ENCODE measurements around the gene DSP.

DSP gene

DNA sequence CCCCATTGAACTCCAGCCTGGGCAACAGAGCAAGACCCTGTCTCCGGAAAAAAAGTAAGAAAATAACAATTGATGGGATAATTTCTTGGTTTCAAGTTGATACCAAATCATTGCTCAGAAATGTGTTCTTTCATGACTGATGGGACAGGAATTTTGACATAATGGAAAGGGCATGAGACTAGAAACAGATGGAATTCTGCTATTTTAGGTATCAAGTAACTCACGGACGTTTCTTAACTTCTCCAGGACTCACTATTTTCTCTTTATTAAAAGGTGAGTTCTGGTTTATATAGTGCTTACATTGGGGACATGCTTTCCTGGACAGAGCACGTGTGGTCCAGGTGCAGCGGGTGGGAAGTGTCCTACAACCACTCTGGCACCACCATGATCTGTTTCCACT lies 6.0 kb upstream of the DSP start:
- no peak for DNase-seq

DNA sequence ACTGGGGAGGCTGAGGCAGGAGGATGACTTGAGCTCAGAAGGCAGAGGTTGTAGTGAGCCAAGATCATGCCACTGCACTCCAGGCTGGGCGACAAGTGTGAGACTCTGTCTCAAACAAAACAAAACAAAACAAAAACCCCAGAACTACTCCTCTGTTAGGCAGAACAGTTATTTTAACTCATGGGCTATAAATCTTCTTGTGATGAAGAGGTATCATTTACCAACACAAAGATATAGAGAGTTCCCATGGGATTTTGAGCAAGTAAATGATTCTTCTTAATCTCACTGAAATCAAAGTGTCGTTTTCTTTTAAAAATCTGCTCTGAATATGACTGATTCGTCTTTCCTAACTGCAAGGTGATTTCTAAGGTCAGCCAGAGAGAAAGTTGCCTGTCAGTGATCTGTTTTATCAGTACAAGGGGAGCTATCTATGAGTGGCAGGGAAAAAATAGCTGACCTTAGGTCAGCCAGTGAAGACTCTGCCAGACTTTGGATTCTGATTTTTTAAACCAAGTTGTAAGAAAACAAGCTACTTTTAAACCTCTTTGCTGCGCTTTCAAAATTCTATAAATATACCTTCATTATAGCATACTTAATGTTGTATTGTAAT lies 3.8 kb upstream of the DSP start:
- no peak for DNase-seq

DNA sequence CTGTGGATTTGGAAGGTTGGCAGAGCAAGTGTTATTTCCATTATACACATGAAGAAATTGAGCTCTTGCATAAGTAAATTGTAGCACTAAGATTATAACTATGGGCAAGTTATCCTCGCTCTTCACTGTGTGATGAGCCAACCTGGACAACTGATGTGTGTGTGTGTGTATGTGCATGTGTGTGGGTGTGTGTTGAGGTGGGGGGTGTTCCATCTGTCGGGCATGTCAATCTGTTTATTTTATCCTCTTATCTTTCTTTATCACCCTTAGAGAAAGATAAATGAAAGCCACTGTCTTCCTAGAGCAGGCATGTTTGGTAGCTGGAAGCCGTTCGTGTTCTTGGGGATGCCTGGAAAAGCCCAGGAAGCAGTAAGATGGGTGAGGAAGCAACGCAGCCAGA lies 3.0 kb upstream of the DSP start:
- no peak for DNase-seq

DNA sequence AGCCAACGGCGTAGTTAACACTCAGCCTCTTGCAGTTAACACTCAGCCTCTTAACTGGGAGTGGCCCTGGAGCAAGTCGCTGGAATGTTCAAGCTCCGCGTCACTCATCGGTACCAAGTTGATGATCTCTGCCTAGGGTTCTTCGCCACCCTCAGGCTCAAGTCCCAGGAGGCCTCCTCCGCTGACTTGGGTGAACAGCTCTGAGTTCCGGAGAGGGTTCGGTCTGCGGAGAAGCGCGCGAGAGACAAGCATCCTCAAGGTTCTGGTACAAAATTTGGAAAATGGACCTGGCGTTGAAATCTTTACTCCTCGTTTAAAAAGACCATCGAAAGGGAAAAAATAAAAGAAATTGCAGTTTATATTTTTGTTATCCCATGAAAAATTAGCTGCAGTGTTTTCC lies 876 bp upstream of the DSP start:
- no peak for DNase-seq

DNA sequence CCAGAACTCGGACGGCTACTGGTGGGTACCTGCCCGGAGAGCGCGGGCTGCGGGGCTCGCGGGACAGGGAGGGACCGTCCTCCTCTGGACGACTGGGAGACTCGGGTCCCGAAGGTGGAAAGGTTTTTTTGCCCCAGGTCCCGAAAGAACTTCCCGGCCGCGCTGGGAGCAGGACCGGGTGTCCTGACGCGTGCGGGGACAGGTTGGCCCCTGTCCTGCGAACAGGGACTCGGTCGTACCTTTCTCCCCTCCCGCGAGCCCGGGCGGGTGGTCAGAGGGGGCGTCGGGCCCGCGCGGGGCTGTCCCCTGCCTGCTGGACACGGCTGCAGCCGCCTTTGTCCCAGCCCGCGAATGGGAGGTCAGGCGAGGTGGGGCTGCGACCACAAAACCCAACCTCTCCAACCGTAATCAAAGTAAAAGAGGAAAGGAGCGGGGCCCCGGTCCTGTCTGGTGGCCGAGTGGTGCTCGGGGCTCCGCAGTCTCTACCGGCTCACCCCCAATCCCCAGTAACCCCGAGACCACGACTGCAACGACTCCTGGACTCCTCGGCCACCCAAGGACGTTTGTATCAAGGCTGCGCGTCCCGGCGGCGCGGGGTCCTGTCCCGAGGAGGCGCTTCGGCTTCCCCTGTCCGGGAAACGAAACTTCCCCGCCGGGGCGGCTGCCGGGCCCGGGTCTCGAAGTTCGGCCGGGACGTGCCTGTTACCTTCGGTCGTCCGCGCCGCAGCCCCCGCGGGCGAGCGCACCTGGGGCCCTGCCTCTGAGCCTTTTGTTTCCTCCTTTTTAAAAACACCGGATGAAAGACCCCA lies 798 bp downstream of the DSP start:
- peak; percentile 48 for DNase-seq

DNA sequence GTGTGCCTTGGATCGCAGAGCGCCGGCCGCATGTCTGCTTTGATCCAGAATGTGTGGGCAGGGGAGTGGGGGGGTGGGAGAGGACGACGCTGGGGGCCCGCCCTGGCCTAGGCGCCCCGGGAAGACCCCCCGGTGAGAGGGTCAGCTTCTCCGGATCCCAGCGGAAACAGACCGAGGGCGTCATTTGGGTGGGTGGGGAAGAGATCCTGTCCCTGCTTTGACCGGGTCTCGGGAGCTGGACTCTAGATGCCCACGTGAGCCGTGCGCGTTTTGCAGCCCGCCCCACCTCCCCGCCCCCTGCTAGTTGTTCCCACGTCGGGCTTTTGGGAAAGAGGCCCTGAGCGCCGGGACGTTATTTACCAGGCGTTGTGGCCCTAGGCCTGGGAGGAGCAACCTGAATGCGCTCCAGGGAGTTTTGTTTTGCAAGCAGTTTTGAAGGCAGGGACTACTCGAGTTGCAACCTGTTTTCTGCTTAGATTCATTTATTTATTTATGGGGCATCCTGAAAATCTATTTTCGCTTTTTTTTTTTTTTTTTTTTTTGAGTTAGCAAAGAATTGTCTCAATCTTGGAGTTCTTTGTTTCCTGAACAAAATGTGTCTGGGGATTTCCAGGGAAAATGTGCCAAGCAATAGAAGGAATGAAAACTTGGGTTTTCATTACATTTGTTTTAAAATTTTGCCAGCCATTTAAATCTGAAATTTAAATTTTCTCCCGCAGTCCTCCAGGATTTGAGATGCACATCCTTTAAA lies 1.6 kb downstream of the DSP start:
- DNase-seq: peak; percentile 68

DNA sequence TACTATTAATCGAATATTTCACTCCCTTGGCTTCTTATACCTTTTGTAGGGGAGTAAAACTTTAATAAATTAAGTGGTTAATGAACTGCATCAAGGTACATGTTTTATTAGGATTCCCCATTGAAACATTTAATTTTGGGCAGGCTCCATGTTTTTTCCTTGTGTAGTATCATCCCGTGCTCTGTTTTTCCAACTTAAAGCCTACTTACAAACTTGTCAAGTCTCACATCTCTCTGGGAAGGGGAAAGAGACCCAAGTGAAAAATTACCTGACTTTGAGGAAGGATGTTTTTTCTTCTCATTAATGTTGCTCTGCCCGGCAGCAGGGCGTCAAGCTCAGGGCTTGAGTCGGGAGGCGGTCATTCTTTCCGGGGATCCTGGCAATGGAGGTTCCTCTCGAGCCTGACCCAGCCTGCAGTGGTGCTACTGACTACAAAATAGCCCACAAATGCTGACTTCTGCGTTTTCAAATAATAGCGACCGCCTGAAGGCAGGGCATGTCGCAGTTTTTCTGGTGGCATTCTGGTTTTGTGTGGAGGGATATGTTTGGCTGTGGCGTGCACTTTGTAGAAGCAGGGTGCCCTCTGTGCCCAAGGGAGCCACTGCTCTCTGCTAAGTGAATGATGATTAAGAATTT lies 2.4 kb downstream of the DSP start:
- DNase-seq: no peak

DNA sequence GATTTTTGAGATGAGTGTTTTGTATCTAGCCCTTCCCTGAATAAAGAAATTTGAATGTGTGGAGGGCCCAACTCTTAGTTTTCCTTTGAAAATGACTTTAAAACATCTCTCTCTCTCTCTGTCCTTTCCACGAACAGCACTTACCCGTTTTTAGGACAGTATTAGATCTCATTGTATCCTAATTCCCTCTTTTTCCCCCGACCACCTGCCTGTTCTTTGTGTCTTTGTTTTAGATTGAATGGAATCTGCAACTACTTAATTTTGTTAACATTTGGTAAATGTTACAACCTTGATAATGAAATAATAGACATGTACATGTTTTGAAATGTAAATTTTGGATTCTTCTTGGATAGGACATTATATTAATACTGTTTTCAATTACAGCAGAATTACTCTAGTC lies 3.1 kb downstream of the DSP start:
- DNase-seq: no peak

DNA sequence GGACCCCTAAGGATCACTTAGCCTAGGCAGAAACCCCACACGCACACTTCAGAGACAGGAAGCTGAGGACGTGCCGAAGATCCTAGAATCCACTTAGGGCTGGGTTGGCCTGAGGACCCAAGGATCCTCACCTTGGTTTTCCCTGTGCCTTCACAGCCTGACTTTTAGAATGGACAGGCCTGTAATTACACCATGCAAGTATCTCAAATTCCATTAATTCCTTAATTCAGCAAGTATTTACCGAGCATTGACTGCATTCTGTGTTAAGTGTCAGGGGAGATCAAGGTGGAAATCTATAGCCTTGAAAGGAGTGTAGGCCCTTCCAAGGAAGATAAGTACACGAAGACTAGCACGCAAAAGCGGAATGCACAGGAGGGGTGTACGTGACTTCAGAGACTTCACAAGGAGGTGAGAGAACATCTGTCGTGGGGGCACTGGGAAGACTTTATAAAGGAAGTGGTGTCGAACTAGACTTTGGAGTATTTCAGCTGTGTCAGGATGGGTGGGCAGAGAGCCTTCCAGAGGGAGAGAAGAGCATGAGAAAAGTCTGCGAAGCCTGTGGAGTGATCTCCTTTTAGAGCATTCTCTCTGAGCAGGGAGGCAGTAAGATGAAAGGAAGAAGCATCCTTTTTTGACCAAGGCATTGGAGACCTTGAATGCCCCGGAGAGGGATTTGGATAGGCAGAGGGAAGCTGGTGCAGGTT lies 4.0 kb downstream of the DSP start:
- DNase-seq: no peak

DNA sequence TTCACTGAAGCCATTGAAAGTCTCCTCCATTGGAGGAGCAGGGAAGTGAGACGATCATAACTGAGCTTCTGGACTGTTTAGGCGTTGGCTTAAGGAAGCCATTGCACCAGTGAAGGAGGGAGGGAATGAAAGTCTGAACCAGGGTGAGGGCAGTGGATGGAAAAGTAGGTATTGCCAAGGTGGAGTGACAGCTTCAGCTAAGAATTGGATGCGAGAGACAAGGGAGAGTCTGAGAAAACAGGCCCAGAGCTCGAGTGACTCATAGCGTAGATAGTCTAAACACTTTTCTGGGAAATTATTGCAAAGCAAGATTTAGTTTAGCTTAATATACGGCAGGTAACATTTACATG lies 4.5 kb downstream of the DSP start:
- no peak for DNase-seq

DNA sequence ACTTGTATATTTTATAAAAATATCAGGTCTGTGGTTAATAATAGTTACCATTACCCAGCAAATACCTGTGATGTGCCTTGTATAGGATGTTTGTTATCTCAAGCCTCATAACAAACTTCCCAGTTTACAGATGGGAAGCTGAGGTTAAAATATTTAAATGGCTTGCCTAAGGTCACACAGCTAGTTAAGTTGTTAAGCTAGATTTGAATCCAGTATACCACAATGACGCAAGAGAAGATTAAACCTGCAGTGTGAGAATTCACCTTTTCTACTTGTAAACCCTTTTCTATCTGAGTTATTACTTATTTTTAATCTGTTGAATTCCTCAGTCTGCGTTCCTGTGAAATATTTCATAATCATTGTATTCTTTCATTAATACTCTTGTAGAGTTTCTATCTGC lies 4.9 kb downstream of the DSP start:
- no peak for DNase-seq

DNA sequence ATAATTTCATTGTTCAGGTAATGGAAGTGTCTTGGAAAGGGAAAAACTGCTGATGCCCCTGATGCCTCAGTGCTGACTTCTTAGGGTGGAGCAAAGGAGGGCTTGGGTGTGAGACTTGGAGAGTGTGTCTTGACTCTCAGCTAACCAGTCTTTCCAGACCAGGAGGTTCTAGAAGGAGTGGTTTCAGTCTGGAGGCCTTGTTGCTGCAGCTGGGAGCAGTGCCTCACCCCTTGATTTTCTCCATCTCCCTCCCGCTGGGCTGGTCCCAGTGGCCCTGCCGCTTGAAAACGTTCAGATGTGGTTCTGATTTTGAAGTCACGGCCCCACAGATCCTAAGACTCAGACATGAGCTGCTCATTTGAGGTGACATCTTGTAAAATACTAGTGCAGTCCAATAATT lies 5.4 kb downstream of the DSP start:
- no peak for DNase-seq

DNA sequence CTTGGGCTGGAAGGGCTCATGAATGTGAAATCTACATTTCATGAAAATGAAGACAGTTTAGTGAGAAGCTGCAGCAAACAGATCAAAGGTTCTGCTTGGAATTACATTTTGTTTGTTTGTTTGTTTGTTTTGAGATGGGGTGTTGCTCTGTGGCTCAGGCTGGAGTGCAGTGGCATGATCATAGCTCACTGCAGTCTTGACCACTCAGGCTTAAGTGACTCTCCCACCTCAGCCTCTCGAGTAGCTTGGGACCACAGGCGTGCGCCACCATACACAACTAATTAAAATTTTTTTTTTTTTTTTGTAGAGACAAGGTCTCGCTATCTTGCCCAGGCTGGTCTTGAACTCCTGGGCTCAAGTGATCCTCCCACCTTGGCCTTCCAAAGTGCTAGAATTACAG lies 5.8 kb downstream of the DSP start:
- DNase-seq: no peak

DNA sequence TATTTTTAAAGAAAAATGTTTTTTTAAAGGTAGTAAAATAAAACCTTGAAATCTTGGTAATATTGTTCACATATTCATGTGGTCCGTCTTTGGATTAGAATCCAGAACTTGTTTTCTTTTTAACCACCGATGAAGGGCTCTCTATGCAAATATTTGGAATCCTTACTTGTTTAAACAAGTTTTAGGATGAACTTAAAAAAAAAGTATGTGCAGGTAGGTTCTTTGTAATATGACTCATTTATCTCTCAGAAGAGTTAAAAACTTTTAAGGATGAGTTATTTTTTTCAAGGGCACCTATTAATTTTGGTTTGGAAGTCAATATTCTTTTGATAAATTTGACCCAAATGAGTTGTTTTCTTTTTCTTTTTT lies 8.9 kb downstream of the DSP start:
- DNase-seq: no peak

DNA sequence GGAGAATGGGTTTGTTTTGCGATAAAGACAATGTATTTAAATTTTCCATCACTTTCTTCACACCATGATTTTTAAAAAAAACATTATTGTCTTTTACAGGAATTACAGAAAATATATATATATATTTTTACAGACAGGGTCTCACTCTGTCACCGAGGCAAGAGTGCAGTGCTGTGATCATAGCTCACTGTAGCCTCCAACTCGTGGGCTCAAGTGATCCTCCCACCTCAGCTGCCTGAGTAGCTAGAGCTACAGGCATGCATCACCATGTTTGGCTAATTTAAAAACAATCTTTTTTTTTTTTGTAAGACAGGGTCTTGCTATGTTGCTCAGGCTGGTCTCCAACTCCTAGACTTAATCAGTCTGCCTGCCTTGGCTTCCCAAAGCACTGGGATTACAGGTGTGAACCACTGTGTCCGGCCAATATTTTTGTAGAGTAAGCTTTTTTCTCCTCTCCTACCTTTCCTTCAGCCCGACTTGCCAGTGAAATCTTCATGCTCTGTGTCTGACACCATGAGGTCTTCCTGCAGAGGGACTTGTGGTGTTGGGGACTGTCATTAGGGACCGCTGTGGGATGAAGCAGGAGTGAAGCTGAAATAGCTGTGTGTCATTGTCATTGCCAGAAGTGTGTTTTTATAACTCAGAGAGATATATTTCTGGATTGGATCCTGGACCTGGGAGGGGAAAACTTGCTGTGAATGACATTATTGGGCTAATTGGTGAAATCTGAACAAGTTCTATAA lies 13.2 kb downstream of the DSP start:
- no peak for DNase-seq

DNA sequence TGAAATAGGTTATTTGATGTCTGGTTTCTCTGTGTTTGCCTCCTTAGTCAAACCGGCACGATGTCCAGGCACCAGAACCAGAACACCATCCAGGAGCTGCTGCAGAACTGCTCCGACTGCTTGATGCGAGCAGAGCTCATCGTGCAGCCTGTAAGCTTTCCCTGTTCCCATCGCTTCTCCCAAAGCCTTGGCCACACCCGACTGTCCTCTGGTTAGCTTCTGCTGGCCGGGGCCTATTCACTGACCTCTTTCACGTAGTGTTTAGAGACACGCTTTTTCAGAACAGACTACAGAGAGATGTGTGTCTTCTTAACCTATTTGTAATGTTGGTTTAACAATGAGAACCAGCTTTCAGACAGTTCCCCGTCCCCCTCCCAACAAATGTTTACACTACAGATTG lies 14.2 kb downstream of the DSP start:
- no peak for DNase-seq

DNA sequence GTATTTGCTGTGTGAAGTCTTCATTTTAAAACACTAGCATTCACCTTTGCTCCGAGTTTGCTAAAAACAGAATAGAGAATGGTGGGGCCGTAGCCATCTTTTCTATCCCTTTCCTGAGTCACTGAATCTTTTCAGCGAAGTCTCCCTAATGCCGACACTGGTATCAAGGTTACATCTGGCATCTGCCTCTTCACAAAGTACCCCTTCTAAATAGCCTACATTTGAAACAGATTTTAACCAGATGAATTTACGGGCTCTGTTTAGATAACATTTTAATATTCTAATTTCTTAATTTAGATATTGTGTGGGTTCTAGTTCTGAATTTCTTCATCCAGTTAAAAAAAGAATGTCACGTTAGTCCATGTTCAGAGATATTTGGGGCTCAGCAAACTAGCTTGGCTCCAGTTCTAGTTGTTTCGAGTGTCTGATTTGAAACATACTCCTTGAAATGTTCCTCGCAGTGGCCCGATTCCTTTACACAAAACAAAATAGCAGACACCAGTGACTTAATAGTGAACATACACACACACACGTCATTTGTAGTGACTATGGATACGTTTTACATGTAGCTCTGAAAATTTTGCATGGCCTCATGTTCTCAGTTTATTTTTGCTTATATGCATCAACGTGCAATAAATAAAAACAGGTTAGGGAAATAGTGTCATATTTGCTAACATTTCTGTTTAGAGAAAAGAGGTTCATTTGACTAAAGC lies 15.1 kb downstream of the DSP start:
- DNase-seq: no peak

DNA sequence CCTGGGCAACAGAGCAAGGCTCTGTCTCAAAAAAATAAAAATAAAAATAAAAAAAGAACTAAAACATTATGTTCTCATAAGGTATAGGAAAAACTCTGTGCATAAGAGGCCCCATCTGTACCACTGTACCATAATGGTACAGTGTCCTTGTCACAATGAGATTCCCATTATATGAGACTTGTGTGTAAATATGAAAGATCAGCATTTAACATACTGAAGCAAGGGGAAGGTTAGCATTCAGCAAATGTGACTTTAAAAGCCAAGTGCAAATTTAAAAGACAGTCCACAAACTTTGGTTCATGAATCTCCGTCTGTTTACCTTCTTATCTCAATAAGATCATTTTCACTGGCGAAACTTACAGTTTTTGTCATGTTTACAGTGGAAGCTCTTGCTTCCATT lies 16.2 kb downstream of the DSP start:
- no peak for DNase-seq

DNA sequence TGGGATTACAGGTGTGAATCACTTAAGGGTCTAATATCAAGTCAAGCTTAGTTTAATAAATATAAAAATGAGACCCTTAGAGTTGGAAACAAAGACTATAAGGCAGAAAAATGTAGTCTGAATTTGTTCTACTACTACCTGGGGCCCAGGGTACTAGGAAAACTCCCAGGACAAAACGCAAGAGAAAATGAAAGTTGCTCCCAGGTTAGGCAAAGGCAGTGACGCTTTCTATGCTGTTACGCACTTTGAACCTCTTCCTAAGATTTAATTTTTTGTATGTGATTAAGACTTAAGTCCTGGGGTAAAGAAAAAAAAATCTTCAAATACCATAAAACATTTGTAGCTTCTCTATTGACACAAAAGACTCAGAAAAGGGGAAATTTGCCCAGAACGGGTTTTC lies 17.3 kb downstream of the DSP start:
- DNase-seq: no peak

DNA sequence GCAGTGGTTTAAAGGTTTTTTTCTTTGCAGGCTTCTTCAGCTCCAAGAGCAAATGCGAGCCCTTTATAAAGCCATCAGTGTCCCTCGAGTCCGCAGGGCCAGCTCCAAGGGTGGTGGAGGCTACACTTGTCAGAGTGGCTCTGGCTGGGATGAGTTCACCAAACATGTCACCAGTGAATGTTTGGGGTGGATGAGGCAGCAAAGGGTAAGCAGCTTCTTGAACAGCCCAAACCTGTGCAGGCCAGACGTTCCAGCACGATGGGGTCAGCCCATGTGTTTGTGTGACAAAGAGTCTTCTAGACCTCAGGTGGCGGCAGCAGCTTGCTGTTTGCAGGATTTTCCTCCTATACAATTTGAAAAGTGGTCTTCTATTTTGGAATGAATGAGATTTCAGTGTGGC lies 17.7 kb downstream of the DSP start:
- DNase-seq: no peak

DNA sequence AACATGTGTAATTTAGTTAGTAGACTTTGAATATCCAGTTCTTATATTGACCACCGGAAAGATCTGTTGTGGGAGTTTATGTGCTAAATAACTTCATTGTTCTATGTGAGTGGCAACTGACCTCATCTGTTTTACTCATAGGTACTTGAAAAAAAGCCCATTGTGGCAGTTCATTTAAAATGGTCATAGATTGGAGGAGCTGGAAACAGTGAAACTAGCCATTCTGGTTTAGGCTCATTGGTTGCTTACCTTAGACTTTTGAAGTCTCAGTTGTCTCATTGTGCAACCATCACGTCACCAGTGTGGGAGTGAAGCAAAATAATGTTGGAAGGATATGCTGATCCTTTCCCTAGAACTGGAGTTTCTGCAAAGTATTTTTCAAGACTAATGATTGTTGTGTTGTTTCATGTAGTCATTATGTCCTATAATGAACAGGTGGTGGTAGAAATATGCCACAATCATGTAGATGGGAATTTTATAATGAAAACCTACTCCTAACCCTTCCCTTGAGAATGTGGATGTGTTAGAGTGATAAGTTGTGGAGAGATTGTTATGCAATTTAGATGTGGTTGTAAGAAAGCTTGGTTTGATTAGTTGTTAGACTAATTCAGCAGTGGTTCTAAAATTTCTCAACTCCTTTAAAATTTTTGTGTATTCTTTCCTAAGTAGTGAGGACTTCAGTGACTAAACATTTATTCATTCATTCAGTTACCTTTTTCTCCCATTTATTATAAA lies 18.3 kb downstream of the DSP start:
- DNase-seq: no peak

Measured in 8988T (cell line).